ENCODE measurements around the gene ANKS6. TPM values are rescaled to one million over a fixed set of nuclear protein-coding genes. Genes with fewer than 3 reads are reported as not detected.

Gene ANKS6
- total RNA-seq = 10 to 100 TPM; 16.6 to 16.9 TPM

DNA sequence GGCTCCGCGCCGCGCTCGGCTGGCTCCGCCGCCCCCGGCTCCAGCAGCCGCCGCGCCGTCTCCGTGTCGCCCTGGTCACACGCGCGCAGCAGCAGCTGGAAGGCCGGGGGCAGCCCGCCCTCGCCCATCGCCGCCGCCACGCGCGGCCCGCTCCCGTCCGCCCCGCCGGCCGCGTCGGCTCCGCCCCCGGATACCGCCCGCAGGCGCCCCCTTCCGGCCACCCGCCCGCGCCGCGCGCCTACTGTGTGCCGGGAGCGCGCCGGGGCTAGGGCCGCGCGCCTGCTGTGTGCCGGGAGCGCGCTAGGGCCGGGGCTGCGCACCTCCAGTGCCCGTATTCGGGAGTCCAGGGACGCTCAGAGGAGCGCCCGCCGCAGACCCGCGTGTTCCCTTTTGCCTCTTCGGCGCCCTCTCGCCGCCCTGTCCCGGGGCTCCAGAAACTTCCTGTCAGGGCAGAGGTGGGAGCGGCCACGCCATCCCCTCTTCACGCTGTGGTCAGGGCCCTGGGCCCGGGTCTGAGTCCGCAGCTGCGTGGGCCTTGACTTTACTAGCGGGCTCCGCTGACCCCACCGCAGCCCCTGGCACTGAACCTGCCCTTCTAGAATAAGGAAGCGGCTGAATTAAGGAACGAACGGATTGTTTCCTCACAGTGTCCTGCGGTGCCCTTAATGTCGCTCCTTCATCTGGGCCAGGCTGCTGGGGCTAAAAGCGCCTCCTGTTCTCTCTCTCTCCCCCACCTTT, at the start of gene ANKS6:
Gene ANKS6, minus strand, starts transcription at position 192 of the 738 bp plus-strand sequence. Its CDS starts 64 bp downstream, at position 128.
- H3K9me3 Mint-ChIP-seq = peaks cover 13% of the 10 kb centered on the region
- CTCF ChIA-PET = interaction anchor here (1.3 kb wide), 1 partner anchor 11 kb away, joined by 4 read pairs; the partner anchor contains the start of gene GALNT12
- H3K36me3 Mint-ChIP-seq (ENCODE audit: low read depth) = no peaks in the 10 kb centered on the region
- H3K4me1 Mint-ChIP-seq (ENCODE audit: low read depth) = peaks cover 21% of the 10 kb centered on the region
- peak within 1 kb of the TSS; percentile 80 for H3K4me3 Mint-ChIP-seq
- ATAC-seq = peak; percentile 93
- TF ChIP-seq, protein P1, sequence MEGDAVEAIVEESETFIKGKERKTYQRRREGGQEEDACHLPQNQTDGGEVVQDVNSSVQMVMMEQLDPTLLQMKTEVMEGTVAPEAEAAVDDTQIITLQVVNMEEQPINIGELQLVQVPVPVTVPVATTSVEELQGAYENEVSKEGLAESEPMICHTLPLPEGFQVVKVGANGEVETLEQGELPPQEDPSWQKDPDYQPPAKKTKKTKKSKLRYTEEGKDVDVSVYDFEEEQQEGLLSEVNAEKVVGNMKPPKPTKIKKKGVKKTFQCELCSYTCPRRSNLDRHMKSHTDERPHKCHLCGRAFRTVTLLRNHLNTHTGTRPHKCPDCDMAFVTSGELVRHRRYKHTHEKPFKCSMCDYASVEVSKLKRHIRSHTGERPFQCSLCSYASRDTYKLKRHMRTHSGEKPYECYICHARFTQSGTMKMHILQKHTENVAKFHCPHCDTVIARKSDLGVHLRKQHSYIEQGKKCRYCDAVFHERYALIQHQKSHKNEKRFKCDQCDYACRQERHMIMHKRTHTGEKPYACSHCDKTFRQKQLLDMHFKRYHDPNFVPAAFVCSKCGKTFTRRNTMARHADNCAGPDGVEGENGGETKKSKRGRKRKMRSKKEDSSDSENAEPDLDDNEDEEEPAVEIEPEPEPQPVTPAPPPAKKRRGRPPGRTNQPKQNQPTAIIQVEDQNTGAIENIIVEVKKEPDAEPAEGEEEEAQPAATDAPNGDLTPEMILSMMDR (IDR thresholded peaks at IDR 0.05) = peak; percentile 30
- POLR2A ChIA-PET = interaction anchor here (0.7 kb wide), 1 partner anchor 10 kb away, joined by 3 read pairs; the partner anchor contains the start of gene GALNT12
- peak; percentile 82 for DNase-seq
- H3K27me3 Mint-ChIP-seq = no peaks in the 10 kb centered on the region
- intact Hi-C loops (cut with micrococcal nuclease) = no loop called here
- H3K27ac Mint-ChIP-seq = peak within 1 kb of the TSS; percentile 72

DNA sequence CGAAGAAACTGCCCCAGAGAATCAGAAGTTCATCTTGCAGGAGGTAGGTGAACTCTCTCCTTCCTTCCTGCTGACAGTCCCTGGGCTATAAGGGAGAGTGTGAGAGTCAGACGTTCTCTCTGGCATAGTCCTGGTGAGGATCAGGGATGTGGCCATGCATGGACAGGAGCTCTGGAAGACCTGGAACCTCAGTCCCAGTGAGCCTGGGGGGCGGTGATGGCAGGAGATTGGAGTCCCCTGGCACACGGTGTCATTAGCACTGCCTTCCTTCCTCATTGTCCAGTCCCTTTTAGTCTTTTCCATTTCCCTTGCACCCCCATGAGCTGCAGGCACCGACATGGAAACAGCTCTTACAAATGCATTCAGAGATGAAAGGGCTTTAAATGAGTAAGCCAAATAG, 49.7 kb upstream of the ANKS6 start:
- Mint-ChIP-seq H3K4me1 (ENCODE audit: low read depth) (peaks cover 2% of the 10 kb centered on the region), H3K9me3 (no peaks in the 10 kb centered on the region), H3K36me3 (ENCODE audit: low read depth) (peaks cover 9% of the 10 kb centered on the region), H3K27ac (no peak overlapping the region), H3K27me3 (no peaks in the 10 kb centered on the region), H3K4me3 (no peak overlapping the region)
- ChIA-PET CTCF (interaction anchor here (3.9 to 6.0 kb wide), 4 partner anchors 8 to 295 kb away, joined by 33 to 74 read pairs (median 56); no protein-coding TSS in a partner anchor), POLR2A (no interaction called here)
- TF ChIP-seq, protein P1 (IDR thresholded peaks at IDR 0.05) = no peak
- ATAC-seq (no peak), DNase-seq (no peak)
- intact Hi-C loops (cut with micrococcal nuclease) = loop anchor here (5.0 to 10.0 kb wide), 3 partner anchors 129 to 296 kb away; no protein-coding TSS in a partner anchor

DNA sequence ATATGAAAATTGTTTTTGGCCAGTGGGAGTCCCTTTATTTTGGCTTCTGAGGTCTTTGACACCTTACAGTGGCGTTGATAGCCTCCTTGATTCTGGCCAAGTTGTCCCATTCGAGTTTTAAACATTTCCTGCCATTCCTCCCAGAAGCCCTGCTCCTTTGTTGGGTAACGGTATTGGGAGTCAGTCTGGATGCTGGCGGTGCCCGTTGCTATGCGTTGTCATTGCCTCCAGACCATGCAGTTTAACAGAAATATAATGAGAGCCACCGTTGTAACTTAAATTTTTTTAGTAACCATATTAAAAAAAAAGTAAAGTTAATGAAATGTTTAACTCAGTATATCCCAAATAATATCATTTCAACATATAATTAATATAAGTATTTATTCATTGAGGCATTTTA, 46.2 kb upstream of the ANKS6 start:
- intact Hi-C loops (cut with micrococcal nuclease) = loop anchor here (10.0 kb wide), 1 partner anchor 132 kb away; no protein-coding TSS in a partner anchor
- Mint-ChIP-seq H3K9me3 (no peaks in the 10 kb centered on the region), H3K4me1 (ENCODE audit: low read depth) (no peaks in the 10 kb centered on the region), H3K27ac (no peak overlapping the region), H3K36me3 (ENCODE audit: low read depth) (peaks cover 7% of the 10 kb centered on the region), H3K27me3 (no peaks in the 10 kb centered on the region), H3K4me3 (no peak overlapping the region)
- DNase-seq (no peak), ATAC-seq (no peak)
- ChIA-PET CTCF (no interaction called here), POLR2A (no interaction called here)
- TF ChIP-seq, protein P1 (IDR thresholded peaks at IDR 0.05) = no peak

DNA sequence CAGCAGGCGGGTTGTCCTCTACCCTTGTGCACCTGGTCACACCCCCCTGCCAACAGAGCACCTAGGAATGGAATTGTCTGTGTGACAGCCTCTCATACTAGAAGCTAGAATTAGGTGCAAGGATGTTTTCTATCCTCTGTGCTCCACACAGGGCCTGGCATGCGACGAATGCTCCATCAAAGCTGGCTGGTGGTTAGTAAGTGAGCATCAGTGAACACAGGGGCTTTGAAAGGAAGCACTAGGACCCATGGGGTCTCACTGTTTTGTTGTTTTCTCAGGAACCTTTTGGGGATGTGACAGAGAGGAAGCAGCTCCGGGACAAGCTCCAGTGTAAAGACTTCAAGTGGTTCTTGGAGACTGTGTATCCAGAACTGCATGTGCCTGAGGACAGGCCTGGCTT, 43.4 kb upstream of the ANKS6 start:
- CTCF ChIA-PET = interaction anchor here (1.1 to 5.2 kb wide), 2 partner anchors 8 to 11 kb away, joined by 3 to 33 read pairs; no protein-coding TSS in a partner anchor
- Mint-ChIP-seq H3K27me3 (no peaks in the 10 kb centered on the region), H3K9me3 (no peaks in the 10 kb centered on the region), H3K27ac (no peak overlapping the region), H3K4me1 (ENCODE audit: low read depth) (no peaks in the 10 kb centered on the region), H3K4me3 (no peak overlapping the region), H3K36me3 (ENCODE audit: low read depth) (peaks cover 7% of the 10 kb centered on the region)
- ATAC-seq = no peak
- intact Hi-C loops (cut with micrococcal nuclease) = loop anchor here (10.0 kb wide), 1 partner anchor 135 kb away; no protein-coding TSS in a partner anchor
- POLR2A ChIA-PET = no interaction called here
- TF ChIP-seq, protein P1 (IDR thresholded peaks at IDR 0.05) = no peak
- DNase-seq = no peak
